Measurements from ENCODE around the gene NFIA.

Gene NFIA

DNA sequence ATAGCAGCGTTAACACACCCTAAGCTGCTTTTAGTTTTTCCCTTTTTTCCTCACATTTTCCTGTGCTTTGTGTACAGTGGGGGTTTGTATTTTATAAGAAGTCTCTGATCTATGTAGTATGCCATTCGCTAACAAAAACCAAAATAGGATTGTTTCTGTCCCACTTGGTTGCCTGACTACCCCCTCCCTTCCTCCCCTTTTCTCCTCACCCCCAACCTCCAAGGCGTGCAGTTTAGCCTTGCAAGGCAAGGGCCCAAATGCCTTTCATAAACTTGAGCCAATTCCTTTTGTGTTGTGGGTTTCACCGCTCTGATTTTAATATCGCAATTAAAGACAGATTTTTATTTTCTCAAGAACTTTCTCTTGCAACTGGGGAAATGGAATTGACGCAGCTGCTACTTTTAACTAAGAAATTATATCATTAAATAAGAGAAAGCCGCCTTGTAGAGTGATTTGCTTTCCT, 365.6 kb downstream of the NFIA start:
- Histone ChIP-seq H3K27ac (ENCODE audit: low read depth, low read length) (no peak overlapping the region), H3K4me3 (ENCODE audit: low read length) (no peak overlapping the region), H3K9ac (ENCODE audit: low read depth, low read length) (no peak overlapping the region), H3K27me3 (ENCODE audit: insufficient read depth, low read length) (no peaks in the 10 kb centered on the region), H3K36me3 (ENCODE audit: insufficient read depth, low read length) (no peaks in the 10 kb centered on the region), H3K4me1 (ENCODE audit: insufficient read depth, low read length) (peaks cover 13% of the 10 kb centered on the region), H3K9me3 (ENCODE audit: insufficient read depth, low read depth, low read length) (no peaks in the 10 kb centered on the region)
- 93% methylated on average over 6 of the region's 7 CpGs for WGBS

DNA sequence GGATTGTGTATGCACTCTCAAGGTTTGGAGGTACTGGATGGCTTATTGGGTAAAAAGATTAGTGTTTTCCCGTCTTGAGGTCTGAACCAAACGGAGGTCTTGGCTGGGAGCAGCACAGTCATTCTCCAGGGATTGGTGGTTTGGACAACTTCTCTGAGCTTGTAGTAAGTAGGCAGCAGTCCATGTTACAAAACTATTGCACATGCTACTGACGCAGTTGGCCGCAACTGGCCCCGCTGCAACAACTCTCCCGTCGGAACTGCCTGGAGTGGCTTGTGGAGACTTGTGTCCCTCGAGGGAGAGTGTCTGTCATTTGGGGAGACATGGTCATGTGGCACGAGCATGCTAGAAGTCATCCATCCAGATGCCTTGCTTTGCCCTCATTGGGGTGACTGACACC, 366.6 kb downstream of the NFIA start:
- Histone ChIP-seq H3K27ac (ENCODE audit: low read depth, low read length) (no peak overlapping the region), H3K9me3 (ENCODE audit: insufficient read depth, low read depth, low read length) (no peaks in the 10 kb centered on the region), H3K4me3 (ENCODE audit: low read length) (no peak overlapping the region), H3K36me3 (ENCODE audit: insufficient read depth, low read length) (no peaks in the 10 kb centered on the region), H3K27me3 (ENCODE audit: insufficient read depth, low read length) (no peaks in the 10 kb centered on the region), H3K4me1 (ENCODE audit: insufficient read depth, low read length) (peaks cover 21% of the 10 kb centered on the region), H3K9ac (ENCODE audit: low read depth, low read length) (no peak overlapping the region)
- WGBS = 95% methylated on average over 9 of the region's 9 CpGs

GRCh38 chr1:61449410-61449809, 367.0 kb downstream of the NFIA start:
- peaks cover 17% of the 10 kb centered on the region for H3K4me1 ChIP-seq (ENCODE audit: insufficient read depth, low read length)
- H3K9ac ChIP-seq (ENCODE audit: low read depth, low read length) = no peak overlapping the region
- no peak overlapping the region for H3K27ac ChIP-seq (ENCODE audit: low read depth, low read length)
- 89% methylated on average over 5 of the region's 5 CpGs for WGBS
- H3K27me3 ChIP-seq (ENCODE audit: insufficient read depth, low read length) = no peaks in the 10 kb centered on the region
- no peaks in the 10 kb centered on the region for H3K36me3 ChIP-seq (ENCODE audit: insufficient read depth, low read length)
- no peaks in the 10 kb centered on the region for H3K9me3 ChIP-seq (ENCODE audit: insufficient read depth, low read depth, low read length)
- H3K4me3 ChIP-seq (ENCODE audit: low read length) = no peak overlapping the region

GRCh38 chr1:61450454-61450853, 368.1 kb downstream of the NFIA start:
- Histone ChIP-seq H3K4me1 (ENCODE audit: insufficient read depth, low read length) (peaks cover 17% of the 10 kb centered on the region), H3K27ac (ENCODE audit: low read depth, low read length) (no peak overlapping the region)

GRCh38 chr1:61450872-61451571, 368.7 kb downstream of the NFIA start:
- peaks cover 17% of the 10 kb centered on the region for H3K4me1 ChIP-seq (ENCODE audit: insufficient read depth, low read length)
- no peak overlapping the region for H3K27ac ChIP-seq (ENCODE audit: low read depth, low read length)
- H3K36me3 ChIP-seq (ENCODE audit: insufficient read depth, low read length) = no peaks in the 10 kb centered on the region
- no peak overlapping the region for H3K9ac ChIP-seq (ENCODE audit: low read depth, low read length)
- H3K9me3 ChIP-seq (ENCODE audit: insufficient read depth, low read depth, low read length) = no peaks in the 10 kb centered on the region
- no peaks in the 10 kb centered on the region for H3K27me3 ChIP-seq (ENCODE audit: insufficient read depth, low read length)
- no peak overlapping the region for H3K4me3 ChIP-seq (ENCODE audit: low read length)
- 91% methylated on average over 14 of the region's 14 CpGs for WGBS

More at GRCh38 chr1:61450454-61450853, 368.1 kb downstream of the NFIA start:
- no peaks in the 10 kb centered on the region for H3K27me3 ChIP-seq (ENCODE audit: insufficient read depth, low read length)
- H3K9ac ChIP-seq (ENCODE audit: low read depth, low read length) = no peak overlapping the region
- H3K4me3 ChIP-seq (ENCODE audit: low read length) = no peak overlapping the region
- H3K9me3 ChIP-seq (ENCODE audit: insufficient read depth, low read depth, low read length) = no peaks in the 10 kb centered on the region
- 91% methylated on average over 4 of the region's 4 CpGs for WGBS
- no peaks in the 10 kb centered on the region for H3K36me3 ChIP-seq (ENCODE audit: insufficient read depth, low read length)

DNA sequence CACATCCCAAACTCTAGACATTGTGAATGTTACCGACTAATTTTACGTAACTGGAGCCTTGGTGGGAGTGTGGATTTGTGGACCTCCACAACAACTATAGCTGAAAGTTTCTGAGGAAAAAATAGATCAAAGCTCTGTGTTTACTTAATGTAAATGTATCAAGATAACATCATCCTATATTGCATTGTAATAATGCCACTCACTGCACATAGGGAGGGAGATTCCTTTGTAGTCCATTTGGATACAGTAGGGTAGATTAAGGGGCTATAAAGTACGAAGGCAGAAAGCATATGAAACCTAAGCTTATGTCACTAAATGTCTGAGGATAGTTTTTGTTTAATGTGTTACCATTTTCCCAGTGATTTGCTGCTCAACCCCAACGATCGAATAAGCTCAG, 369.2 kb downstream of the NFIA start:
- no peaks in the 10 kb centered on the region for H3K27me3 ChIP-seq (ENCODE audit: insufficient read depth, low read length)
- no peak overlapping the region for H3K27ac ChIP-seq (ENCODE audit: low read depth, low read length)
- no peaks in the 10 kb centered on the region for H3K36me3 ChIP-seq (ENCODE audit: insufficient read depth, low read length)
- peaks cover 17% of the 10 kb centered on the region for H3K4me1 ChIP-seq (ENCODE audit: insufficient read depth, low read length)
- H3K9me3 ChIP-seq (ENCODE audit: insufficient read depth, low read depth, low read length) = no peaks in the 10 kb centered on the region
- H3K4me3 ChIP-seq (ENCODE audit: low read length) = no peak overlapping the region
- no peak overlapping the region for H3K9ac ChIP-seq (ENCODE audit: low read depth, low read length)
- WGBS = 90% methylated on average over 1 of the region's 5 CpGs

GRCh38 chr1:61452176-61453035, 370.0 kb downstream of the NFIA start:
- Histone ChIP-seq H3K9me3 (ENCODE audit: insufficient read depth, low read depth, low read length) (no peaks in the 10 kb centered on the region), H3K9ac (ENCODE audit: low read depth, low read length) (no peak overlapping the region), H3K36me3 (ENCODE audit: insufficient read depth, low read length) (no peaks in the 10 kb centered on the region), H3K27me3 (ENCODE audit: insufficient read depth, low read length) (no peaks in the 10 kb centered on the region), H3K4me3 (ENCODE audit: low read length) (no peak overlapping the region), H3K4me1 (ENCODE audit: insufficient read depth, low read length) (peaks cover 17% of the 10 kb centered on the region), H3K27ac (ENCODE audit: low read depth, low read length) (no peak overlapping the region)
- 11% methylated on average over 3 of the region's 4 CpGs for WGBS

DNA sequence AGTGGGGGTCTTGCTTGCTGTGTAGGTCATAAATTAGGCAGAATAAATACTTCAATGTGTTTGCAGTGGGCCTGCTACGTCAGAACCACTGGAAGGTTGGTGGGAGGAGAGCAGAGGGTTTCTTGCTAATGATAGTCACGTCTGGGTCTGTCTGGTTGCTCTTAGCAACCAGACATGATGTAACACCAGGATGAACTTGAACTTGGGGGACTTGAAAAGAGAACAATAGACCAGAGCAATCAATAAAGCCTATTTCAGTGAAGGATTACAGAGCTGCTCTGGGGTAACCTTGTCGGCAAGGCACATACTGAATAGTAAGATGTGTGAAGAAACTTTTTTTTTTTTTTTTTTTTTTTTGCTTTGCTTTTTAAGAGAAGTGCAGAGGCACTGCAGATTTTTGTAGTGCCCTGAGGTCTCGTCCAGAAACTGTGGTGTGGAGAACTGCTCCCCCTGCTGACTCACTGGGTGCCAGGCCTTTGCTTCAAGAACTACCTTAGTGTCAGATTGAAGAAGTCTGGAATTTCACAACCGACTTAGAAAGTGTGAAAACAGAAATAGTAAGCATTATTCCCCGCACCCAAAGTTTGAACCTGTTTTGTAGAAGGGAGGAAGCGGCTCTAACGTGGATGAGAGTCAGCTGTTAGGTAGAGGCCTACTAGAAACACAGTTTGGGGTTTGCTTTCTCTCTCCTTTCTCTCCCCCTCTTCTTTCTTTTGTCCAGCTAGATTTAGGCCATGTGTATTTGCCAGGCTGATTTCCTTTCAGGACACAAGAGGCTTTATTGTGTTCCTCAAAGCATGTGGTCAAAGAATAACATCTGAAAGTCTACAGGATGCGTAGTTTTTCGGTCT, 371.0 kb downstream of the NFIA start:
- H3K9ac ChIP-seq (ENCODE audit: low read depth, low read length) = 0 out of 2 replicates have a peak overlapping the region, but pooled peaks have one; percentile 3

GRCh38 chr1:61455400-61455799, 373.0 kb downstream of the NFIA start:
- 95% methylated on average over 7 of the region's 7 CpGs for WGBS
- Histone ChIP-seq H3K27me3 (ENCODE audit: insufficient read depth, low read length) (peaks cover 2% of the 10 kb centered on the region; the same call in 1 of the 2 replicates), H3K4me3 (ENCODE audit: low read length) (no peak overlapping the region), H3K4me1 (ENCODE audit: insufficient read depth, low read length) (peaks cover 36% of the 10 kb centered on the region), H3K9me3 (ENCODE audit: insufficient read depth, low read depth, low read length) (no peaks in the 10 kb centered on the region), H3K9ac (ENCODE audit: low read depth, low read length) (no peak overlapping the region), H3K36me3 (ENCODE audit: insufficient read depth, low read length) (no peaks in the 10 kb centered on the region), H3K27ac (ENCODE audit: low read depth, low read length) (no peak overlapping the region)

More for the DNA sequence above, 371.0 kb downstream of the NFIA start:
- H3K9me3 ChIP-seq (ENCODE audit: insufficient read depth, low read depth, low read length) = no peaks in the 10 kb centered on the region
- WGBS = 29% methylated on average over 10 of the region's 10 CpGs
- H3K36me3 ChIP-seq (ENCODE audit: insufficient read depth, low read length) = no peaks in the 10 kb centered on the region
- H3K4me3 ChIP-seq (ENCODE audit: low read length) = no peak overlapping the region
- H3K27ac ChIP-seq (ENCODE audit: low read depth, low read length) = no peak overlapping the region
- peaks cover 25% of the 10 kb centered on the region for H3K4me1 ChIP-seq (ENCODE audit: insufficient read depth, low read length)
- no peaks in the 10 kb centered on the region for H3K27me3 ChIP-seq (ENCODE audit: insufficient read depth, low read length)

DNA sequence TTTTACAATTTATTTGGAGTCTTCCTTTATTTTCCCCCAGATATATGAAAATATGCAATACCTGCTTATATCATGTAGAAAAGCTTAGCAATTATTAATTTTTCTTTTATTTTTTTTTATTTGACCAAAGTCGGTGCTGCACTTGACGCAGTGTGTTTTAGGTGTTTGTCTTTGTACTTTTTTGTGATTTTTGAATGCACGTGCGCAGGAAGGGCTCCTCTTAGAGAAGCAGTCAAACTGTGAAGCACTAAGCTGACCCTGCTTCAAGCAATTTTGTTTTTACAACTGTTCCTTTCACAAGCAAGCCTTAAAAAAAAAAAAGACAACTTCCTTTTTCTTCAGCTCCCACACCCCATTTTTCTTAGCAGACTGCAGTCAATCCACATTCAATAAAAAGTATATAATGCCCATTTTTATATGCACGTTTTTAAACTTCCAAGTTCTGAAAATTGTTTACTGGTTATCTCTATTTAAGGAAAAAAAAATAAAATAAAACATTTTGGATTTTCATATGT, 375.2 kb downstream of the NFIA start:
- Histone ChIP-seq H3K36me3 (ENCODE audit: insufficient read depth, low read length) (no peaks in the 10 kb centered on the region), H3K9ac (ENCODE audit: low read depth, low read length) (no peak overlapping the region)
- 93% methylated on average over 4 of the region's 5 CpGs for WGBS

More for the DNA sequence above, 375.2 kb downstream of the NFIA start:
- peaks cover 45% of the 10 kb centered on the region for H3K4me1 ChIP-seq (ENCODE audit: insufficient read depth, low read length)
- peaks cover 3% of the 10 kb centered on the region; the same call in 1 of the 2 replicates for H3K27me3 ChIP-seq (ENCODE audit: insufficient read depth, low read length)
- no peak overlapping the region for H3K4me3 ChIP-seq (ENCODE audit: low read length)
- H3K27ac ChIP-seq (ENCODE audit: low read depth, low read length) = no peak overlapping the region
- H3K9me3 ChIP-seq (ENCODE audit: insufficient read depth, low read depth, low read length) = no peaks in the 10 kb centered on the region

Data from HUES64 (cell line).